Uterus (tissue), 2 donors: ENCODE data around the gene XIRP2.

ENCODE experiments used
- POLR2A ChIP-seq, 2 donors: fragments of 450-650 bp; IDR thresholded peaks; one replicate each; pipeline ENCODE4 v1.6.1; 2016; ENCODE audit warnings: antibody characterized with exemption in 2 of 2, mild to moderate bottlenecking in 1 of 2, moderate library complexity in 1 of 2
- TF ChIP-seq, protein P1 (sequence below), 4 experiments: fragments of 200-600 bp in 2 of 4; fragments of 450-650 bp in 2 of 4; sonication (generic) in 2 of 4; IDR thresholded peaks; one replicate each; pipeline ENCODE4 v1.5.1; 2016 to 2019; ENCODE audit warnings: antibody characterized with exemption in 4 of 4, mild to moderate bottlenecking in 2 of 4, moderate library complexity in 1 of 4

DNA sequence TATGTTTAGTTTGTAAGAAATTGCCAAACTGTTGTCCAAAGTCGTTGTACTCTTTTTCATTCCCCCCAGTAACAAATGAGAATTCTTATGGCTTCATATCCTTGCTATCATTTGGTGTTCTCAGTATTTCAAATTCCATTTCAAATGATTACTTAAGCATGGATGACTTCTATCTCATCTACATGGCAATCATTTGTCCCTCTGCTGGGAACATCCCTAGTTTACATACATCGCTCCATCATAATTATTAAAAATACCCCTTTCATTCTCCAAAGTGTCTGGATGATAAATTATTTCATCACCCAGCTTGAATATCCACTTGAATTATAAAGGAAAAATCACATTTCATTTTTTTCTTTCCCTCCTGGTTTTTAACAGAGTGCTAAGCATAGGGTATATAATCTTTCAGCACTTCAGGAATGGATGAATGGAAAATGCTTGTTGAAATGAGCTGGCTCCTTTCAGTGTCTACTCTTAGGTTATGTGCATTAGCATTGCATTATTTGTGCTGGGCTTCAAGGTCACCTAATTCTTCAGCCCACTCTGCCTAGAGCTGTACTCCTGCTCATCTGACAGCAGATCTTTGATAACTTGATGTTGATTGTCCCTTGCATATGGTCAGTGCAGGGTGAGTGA lies 33.1 kb downstream of the XIRP2 start:
- no peak for TF ChIP-seq POLR2A (IDR thresholded peaks at IDR 0.05)
- TF ChIP-seq, protein P1, sequence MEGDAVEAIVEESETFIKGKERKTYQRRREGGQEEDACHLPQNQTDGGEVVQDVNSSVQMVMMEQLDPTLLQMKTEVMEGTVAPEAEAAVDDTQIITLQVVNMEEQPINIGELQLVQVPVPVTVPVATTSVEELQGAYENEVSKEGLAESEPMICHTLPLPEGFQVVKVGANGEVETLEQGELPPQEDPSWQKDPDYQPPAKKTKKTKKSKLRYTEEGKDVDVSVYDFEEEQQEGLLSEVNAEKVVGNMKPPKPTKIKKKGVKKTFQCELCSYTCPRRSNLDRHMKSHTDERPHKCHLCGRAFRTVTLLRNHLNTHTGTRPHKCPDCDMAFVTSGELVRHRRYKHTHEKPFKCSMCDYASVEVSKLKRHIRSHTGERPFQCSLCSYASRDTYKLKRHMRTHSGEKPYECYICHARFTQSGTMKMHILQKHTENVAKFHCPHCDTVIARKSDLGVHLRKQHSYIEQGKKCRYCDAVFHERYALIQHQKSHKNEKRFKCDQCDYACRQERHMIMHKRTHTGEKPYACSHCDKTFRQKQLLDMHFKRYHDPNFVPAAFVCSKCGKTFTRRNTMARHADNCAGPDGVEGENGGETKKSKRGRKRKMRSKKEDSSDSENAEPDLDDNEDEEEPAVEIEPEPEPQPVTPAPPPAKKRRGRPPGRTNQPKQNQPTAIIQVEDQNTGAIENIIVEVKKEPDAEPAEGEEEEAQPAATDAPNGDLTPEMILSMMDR (IDR thresholded peaks at IDR 0.05): no peak
